Breast epithelium (tissue), 3 donors: ENCODE measurements around the gene C6orf62.

ENCODE experiments used
- CTCF ChIP-seq, 3 donors: fragments of 450-650 bp; IDR thresholded peaks; one replicate each; pipeline ENCODE4 v1.5.1; 2016 to 2017; ENCODE audit warnings: antibody characterized with exemption in 3 of 3, mild to moderate bottlenecking in 3 of 3, moderate library complexity in 3 of 3
- POLR2A ChIP-seq: fragments of 450-650 bp; IDR thresholded peaks from one replicate; pipeline ENCODE4 v1.6.1; 2016; ENCODE audit warnings: antibody characterized with exemption, mild to moderate bottlenecking, moderate library complexity
- POLR2AphosphoS5 ChIP-seq, 3 donors: sonication (generic); formaldehyde crosslinking; IDR thresholded peaks; one replicate each; pipeline ENCODE4 v1.6.1; 2017; ENCODE audit warnings: antibody characterized with exemption in 3 of 3

- TF ChIP-seq CTCF (IDR thresholded peaks at IDR 0.05) (no peak), POLR2A (no peak), POLR2AphosphoS5 (IDR thresholded peaks at IDR 0.05) (no peak)
Observed at GRCh38 chr6:24689964-24690363, 29.0 kb downstream of the C6orf62 start.
